Hepatocyte (in vitro differentiated cells): ENCODE results near the gene CMC2.

Experiments used
- CTCF ChIP-seq: fragments of 200-600 bp; sonication (generic); IDR thresholded peaks from 2 replicates; pipeline ENCODE4 v1.5.1; 2016; ENCODE audit warnings: antibody characterized with exemption, mild to moderate bottlenecking; ENCODE audit not compliant: poor library complexity
- EZH2 ChIP-seq: fragments of 200-600 bp; sonication (generic); IDR thresholded peaks from 2 replicates; pipeline ENCODE4 v1.6.1; 2016; ENCODE audit warnings: antibody characterized with exemption, mild to moderate bottlenecking, borderline replicate concordance

- TF ChIP-seq EZH2 (no peak), CTCF (no peak)
Measured at GRCh38 chr16:80985611-80986010, 21.1 kb downstream of the CMC2 start.
